A549 treated with Mapracorat at 1 μM for 4 hours (cell line): ENCODE data around the gene KYAT1. TPM values are rescaled to one million over a fixed set of nuclear protein-coding genes. Genes with fewer than 3 reads are reported as not detected.

Experiments used
- total RNA-seq: library from RNA; stranded (reverse); fragments of 200-300 nt; extraction: Qiagen RNA extraction; gene quantifications from 5 replicates; pipeline ENCODE4 v1.2.3, GENCODE V29; 2022

KYAT1 gene
- 9.9 to 14.3 TPM (median 10.9 TPM) in 5 replicates for total RNA-seq

DNA sequence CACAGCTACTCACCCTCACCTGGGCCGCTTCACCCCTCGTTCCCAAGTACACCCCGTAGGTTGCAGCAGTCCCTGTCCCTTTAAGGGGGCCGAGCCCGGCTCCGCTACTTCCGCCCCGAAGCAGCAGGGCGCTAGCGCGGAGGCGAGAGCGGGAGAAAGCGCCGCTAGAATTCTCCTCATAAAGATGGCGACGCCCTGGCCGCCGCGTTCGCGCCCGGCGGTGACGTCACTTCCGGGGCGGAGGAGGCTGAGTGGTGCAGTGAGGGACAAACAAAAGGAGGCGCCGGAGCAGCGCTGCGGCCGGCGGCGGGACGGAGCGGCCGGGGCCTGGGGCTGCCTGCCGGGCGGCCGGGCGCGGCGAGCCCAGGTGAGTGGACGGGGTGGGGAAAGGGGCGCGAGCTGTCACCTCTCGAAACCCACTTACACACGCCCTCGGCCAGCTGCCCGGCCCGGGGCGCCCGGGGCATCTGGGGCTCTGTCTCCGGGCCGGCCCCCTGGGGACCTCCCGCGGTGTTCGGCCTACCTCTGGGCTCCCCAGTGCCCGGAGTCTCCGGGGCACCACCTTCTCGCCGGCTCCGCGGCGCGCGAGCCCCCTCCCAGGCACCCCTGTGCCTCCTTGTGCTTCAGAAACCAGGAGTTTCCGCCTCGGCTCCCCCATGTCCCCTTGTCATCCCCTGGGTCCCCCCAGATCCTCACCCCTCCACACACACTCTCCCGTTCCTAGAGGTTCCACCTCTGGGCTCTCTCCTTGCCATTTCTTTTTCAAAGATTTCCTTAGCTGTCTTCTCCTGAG is at the start of gene KYAT1, which contains the start of gene LRRC8A:
TSS of gene KYAT1 (minus strand) at position 67 of the 793 bp plus-strand sequence. CDS start 36,545 bp downstream, outside the sequence.
TSS of gene LRRC8A (plus strand) at position 250 of the 793 bp plus-strand sequence. CDS start 25,032 bp downstream, outside the sequence.

DNA sequence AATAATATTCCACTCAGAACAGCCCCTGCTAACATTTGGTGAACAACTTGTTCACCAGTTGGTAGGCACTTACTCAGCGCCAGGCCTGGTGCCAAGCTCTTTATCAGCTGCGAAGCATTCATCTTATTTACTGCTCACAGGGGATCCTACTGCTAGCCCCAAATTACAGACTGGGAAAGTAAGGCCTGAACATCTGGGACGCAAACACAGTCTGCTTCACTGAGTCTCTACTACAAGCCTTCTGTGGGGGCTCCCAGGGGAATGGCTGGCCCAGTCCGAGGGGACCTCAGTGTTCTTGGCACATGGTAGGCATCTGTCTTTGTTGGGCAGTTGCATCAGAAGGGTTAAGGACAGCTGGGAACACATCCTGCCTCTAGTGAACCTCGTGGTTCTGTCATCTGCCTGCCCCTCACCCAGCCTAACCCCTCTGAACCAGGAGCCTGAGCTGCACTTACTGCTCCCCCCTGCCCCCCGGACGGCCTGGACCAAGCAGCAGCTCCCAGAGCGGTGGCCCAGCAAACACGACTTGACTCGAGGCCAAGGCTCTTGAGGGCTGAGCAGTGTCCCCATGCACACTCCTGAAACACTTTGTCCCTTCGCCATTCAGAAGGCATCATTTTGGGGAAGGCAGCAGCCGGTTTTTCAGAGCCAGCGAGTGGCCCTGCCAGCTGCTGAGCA is 38.8 kb upstream of the KYAT1 start, which contains the start of gene PHYHD1:
TSS of gene PHYHD1 (plus strand) at position 602 of the 678 bp plus-strand sequence. CDS start 1,342 bp downstream, outside the sequence.

DNA sequence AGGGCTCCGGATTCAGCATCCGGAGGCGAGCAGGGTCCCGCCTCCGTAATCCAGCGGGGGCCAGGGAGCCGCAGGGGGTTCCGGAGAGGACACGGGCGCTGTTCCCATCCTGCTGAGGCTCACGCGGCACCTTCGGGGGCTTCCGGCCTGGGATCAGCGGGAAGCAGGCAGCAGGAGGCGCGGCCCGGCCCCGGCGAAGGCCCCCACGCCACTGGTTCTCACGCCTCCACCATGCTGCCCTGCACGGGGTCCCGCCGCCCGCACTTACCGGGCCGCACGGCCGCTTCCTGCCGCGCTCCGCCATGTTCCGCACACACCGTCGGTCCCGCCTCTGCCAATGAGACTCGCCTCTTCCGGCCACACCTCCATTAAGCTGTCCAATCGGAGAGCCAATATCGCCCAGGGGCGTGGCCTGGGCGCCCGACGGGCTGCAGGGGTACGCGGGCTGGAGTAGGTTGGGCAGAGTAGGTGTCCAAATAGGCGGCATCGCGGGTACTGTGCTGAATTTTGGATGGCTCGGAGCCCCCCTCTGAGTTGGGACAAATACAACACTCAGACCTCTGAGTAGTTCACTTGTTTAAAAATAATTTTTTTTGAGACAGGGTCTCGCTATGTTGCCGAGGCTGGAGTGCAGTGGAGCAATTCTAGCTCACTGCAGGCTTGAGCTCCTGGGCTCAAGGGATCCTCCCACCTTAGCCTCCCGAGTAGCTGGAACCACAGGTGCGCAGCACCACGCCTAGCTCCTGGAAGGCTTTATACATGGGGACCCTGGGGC is 52.1 kb downstream of the KYAT1 start, which contains the start of gene SPOUT1:
TSS of gene SPOUT1 (minus strand) at position 318 of the 775 bp plus-strand sequence. CDS start at position 304, 14 bp downstream.

DNA sequence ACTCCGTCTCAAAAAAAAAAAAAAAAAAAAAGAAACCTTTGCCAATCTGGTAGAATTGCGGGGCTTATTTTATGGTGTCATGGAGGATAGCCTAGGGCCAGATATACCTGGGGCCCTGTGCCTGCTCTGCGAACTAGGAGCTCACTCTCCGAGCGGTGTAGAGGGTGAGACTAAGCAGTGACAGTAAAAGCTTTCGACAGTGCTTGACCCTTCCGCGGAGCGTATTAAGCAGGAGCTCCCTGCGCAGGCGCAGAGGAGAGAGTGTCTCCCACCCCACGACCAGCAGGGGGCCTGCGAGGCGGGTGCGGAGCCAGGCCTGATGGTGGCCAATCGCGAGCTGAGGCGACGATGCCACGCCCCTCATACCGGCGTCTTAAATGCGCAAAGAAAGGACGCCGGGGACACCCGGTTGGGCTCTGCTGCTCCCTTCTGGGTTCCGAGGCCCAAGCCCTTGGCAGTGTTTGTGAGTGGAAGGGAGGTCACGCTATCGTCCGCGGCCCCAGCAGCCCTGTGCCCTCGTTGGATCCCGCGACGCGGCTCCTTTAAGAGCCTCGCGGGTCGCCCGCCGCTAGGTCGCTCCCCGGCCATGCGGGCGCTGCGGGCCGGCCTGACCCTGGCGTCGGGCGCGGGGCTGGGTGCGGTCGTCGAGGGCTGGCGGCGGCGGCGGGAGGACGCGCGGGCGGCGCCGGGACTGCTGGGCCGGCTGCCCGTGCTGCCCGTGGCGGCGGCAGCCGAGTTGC is 63.5 kb downstream of the KYAT1 start, which contains the start of gene ENDOG:
TSS of gene ENDOG (plus strand) at position 402 of the 740 bp plus-strand sequence. CDS start at position 587, 185 bp downstream.

DNA sequence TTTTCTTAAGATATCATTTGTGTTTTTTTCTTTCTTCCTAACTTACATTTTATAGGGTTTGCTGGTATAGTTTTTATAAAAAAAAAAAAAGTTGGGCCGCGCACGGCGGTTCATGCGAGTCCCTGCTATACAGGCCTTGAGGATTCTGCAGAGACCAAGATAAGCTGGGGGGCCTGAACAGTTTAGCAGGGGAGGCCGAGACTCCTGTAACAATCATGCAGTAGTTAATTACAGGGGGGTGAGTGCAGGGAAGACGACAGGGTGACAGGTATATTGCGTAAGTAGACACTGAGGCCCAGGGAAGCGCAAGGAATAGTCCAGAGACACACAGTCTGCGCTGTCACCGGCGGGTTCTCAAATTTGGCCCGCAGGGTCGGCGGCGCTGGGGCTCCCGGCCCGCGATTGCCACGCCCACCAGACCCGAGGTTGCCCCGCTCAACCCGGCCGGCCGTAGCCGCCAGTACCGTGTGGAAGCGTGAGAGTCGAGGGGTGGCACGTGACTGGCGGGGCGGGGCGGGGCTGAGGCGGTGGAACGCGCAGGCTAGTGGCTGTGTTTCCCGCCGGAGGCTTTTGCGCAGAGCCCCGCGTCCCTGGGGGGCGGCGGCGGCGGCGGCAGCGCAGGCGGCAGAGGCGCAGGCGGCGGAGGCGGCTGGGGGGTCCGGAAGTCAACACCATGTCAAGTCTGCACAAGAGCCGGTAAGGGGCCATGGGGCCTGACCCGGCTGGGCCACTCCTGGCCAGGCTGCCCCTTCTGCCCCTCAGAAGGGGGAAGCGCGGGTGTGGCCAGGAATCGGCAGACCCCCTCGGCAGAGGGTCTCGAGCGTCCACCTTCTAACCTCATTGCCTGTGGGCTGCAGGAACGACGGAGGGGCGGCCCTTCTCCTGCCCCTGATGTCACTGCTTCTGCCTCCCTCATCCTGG is 94.8 kb downstream of the KYAT1 start, which contains the start of gene TBC1D13:
TSS of gene TBC1D13 (plus strand) at position 573 of the 921 bp plus-strand sequence. CDS start at position 674, 101 bp downstream.

Other genes starting within 250 kb of the KYAT1 start
- gene DYNC2I2, start 225.1 kb downstream of the KYAT1 start, total RNA-seq = 97.2 to 146 TPM (median 137 TPM) in 5 replicates
- 387 to 482 TPM (median 413 TPM) in 5 replicates for gene SET, start 192.7 kb downstream of the KYAT1 start, total RNA-seq
- 12.2 to 17.5 TPM (median 17.0 TPM) in 5 replicates for gene PKN3, start 179.4 kb downstream of the KYAT1 start, total RNA-seq
- 60.7 to 93.3 TPM (median 90.8 TPM) in 5 replicates for gene ZDHHC12, start 157.8 kb downstream of the KYAT1 start, total RNA-seq
- 12.6 to 16.9 TPM (median 15.4 TPM) in 5 replicates for gene ZER1, start 110.0 kb downstream of the KYAT1 start, total RNA-seq
- gene TBC1D13, start 94.7 kb downstream of the KYAT1 start, total RNA-seq = 19.9 to 20.9 TPM (median 20.6 TPM) in 5 replicates
- 15.5 to 33.2 TPM (median 32.3 TPM) in 5 replicates for gene ENDOG, start 63.5 kb downstream of the KYAT1 start, total RNA-seq
- 19.4 to 50.5 TPM (median 41.9 TPM) in 5 replicates for gene SPOUT1, start 52.2 kb downstream of the KYAT1 start, total RNA-seq
- 79.5 to 107 TPM (median 98.7 TPM) in 5 replicates for gene LRRC8A, start 183 bp upstream of the KYAT1 start, total RNA-seq
- 0.19 to 0.28 TPM (median 0.23 TPM) in 3 of 5 replicates, not detected in the others for gene PHYHD1, start 39.0 kb upstream of the KYAT1 start, total RNA-seq
- gene DOLK, start 65.7 kb upstream of the KYAT1 start, total RNA-seq = 32.4 to 39.8 TPM (median 37.3 TPM) in 5 replicates
- gene NUP188, start 65.7 kb upstream of the KYAT1 start, total RNA-seq = 32.9 to 42.5 TPM (median 39.5 TPM) in 5 replicates
- 34.1 to 52.7 TPM (median 51.3 TPM) in 5 replicates for gene SH3GLB2, start 146.4 kb upstream of the KYAT1 start, total RNA-seq
- gene MIGA2, start 154.7 kb upstream of the KYAT1 start, total RNA-seq = 10.5 to 15.3 TPM (median 14.3 TPM) in 5 replicates
- gene DOLPP1, start 199.2 kb upstream of the KYAT1 start, total RNA-seq = 17.5 to 20.2 TPM (median 17.7 TPM) in 5 replicates
- 23.6 to 31.4 TPM (median 29.1 TPM) in 5 replicates for gene CRAT, start 228.8 kb upstream of the KYAT1 start, total RNA-seq
- gene PTPA, start 229.5 kb upstream of the KYAT1 start, total RNA-seq = 118 to 131 TPM (median 129 TPM) in 5 replicates